GM15510 (cell line): Measurements from ENCODE around the gene NPTXR.
A peak's percentile ranks its signal among the peaks of the same experiment; 100 is the strongest.

ENCODE experiments used
- POLR2A ChIP-seq: IDR thresholded peaks from 3 replicates; pipeline ENCODE4 v1.6.1; 2011; ENCODE audit warnings: borderline replicate concordance; ENCODE audit not compliant: insufficient read length; ENCODE audit errors: extremely low read depth

The NPTXR gene

GRCh38 chr22:38799265-38800002, 44.4 kb downstream of the NPTXR start:
- TF ChIP-seq POLR2A, result no peak

- TF ChIP-seq POLR2A, result no peak
Observed at GRCh38 chr22:38798496-38798895, 45.3 kb downstream of the NPTXR start.

GRCh38 chr22:38796262-38796957, 47.4 kb downstream of the NPTXR start:
- no peak for TF ChIP-seq POLR2A

- no peak for TF ChIP-seq POLR2A
Observed at GRCh38 chr22:38795569-38795968, 48.3 kb downstream of the NPTXR start.

GRCh38 chr22:38793721-38794466, 49.9 kb downstream of the NPTXR start, which contains the start of gene DNAL4:
DNAL4 (minus strand) TSS chr22:38794143; CDS start chr22:38782731, 11,412 bp downstream.
- TF ChIP-seq POLR2A, result peak; percentile 58

GRCh38 chr22:38793317-38793716, 50.5 kb downstream of the NPTXR start:
- no peak for TF ChIP-seq POLR2A

- TF ChIP-seq POLR2A, result no peak
Observed at GRCh38 chr22:38792833-38793232, 51.0 kb downstream of the NPTXR start.

- no peak for TF ChIP-seq POLR2A
Observed at GRCh38 chr22:38789606-38790005, 54.2 kb downstream of the NPTXR start.

GRCh38 chr22:38788846-38789245, 55.0 kb downstream of the NPTXR start:
- no peak for TF ChIP-seq POLR2A

- TF ChIP-seq POLR2A, result no peak
Observed at GRCh38 chr22:38788021-38788816, 55.6 kb downstream of the NPTXR start.

- no peak for TF ChIP-seq POLR2A
Observed at GRCh38 chr22:38786631-38787030, 57.2 kb downstream of the NPTXR start.

GRCh38 chr22:38784856-38785255, 59.0 kb downstream of the NPTXR start:
- no peak for TF ChIP-seq POLR2A

GRCh38 chr22:38784035-38784434, 59.8 kb downstream of the NPTXR start:
- no peak for TF ChIP-seq POLR2A

- no peak for TF ChIP-seq POLR2A
Observed at GRCh38 chr22:38783095-38783615, 60.7 kb downstream of the NPTXR start.
